ENCODE data around the gene PAPOLB. TPM values are rescaled to one million over a fixed set of nuclear protein-coding genes. Genes with fewer than 3 reads are reported as not detected.

Gene PAPOLB
- total and polyA plus RNA-seq, 2 of the 8 experiments (the other 6 are each of a cell fraction or from before 2014, with no cell fraction given): 0.02 to 0.15 TPM

- Histone ChIP-seq H3K4me2 (ENCODE audit: insufficient read depth in 1 of 2, low read depth in 2 of 2, low read length in 2 of 2) (peak overlapping the region; percentile 98), H4K20me1 (replicated peaks in 1 of 2; ENCODE audit: control insufficient read depth in 1 of 2, insufficient read depth in 2 of 2, low read length in 2 of 2) (no peaks in the 10 kb centered on the region), H3K14ac (ENCODE audit: insufficient read length) (no peak overlapping the region), H2BK20ac (ENCODE audit: low read length) (no peak overlapping the region), H3K23me2 (ENCODE audit: low read depth, low read length) (peaks cover 11% of the 10 kb centered on the region; the same call in 1 of the 2 replicates), H2AFZ (ENCODE audit: low read length) (peak overlapping the region; percentile 89; the same call in 1 of the 2 replicates), H2BK12ac (ENCODE audit: low read depth, low read length) (no peak overlapping the region), H3K9me3 (ENCODE audit: insufficient read depth in 2 of 2, low read depth in 1 of 2, low read length in 1 of 2) (no peaks in the 10 kb centered on the region), H3K4me3 (ENCODE audit: extremely low read depth in 1 of 4, insufficient read depth in 2 of 4, low read depth in 3 of 4, low read length in 4 of 4) (peak overlapping the region; percentile 41 to 63 (median 56)), H4K8ac (ENCODE audit: extremely low read depth, insufficient read depth, low read length) (no peak overlapping the region), H3K27ac (ENCODE audit: low read depth, low read length) (no peak overlapping the region), H2BK120ac (replicated peaks; ENCODE audit: low read depth, low read length) (no peak overlapping the region), H3K36me3 (ENCODE audit: control insufficient read depth in 2 of 4, insufficient read depth in 4 of 4, low read length in 3 of 4) (no peaks in the 10 kb centered on the region; a peak in 1 of 8 replicates), H3K18ac (ENCODE audit: extremely low read depth, low read length) (no peak overlapping the region; the same call in 1 of the 2 replicates), H3K4me1 (replicated peaks in 1 of 4; ENCODE audit: control insufficient read depth in 3 of 4, insufficient read depth in 4 of 4, low read length in 3 of 4) (peaks cover 0 to 5% (median 2%) of the 10 kb centered on the region in 4 experiments; a peak in 3 of 7 replicates), H3K79me2 (ENCODE audit: control insufficient read depth in 1 of 2, insufficient read depth in 2 of 2, low read length in 2 of 2) (no peaks in the 10 kb centered on the region), H4K5ac (ENCODE audit: insufficient read length, low read depth, low read length) (no peak overlapping the region), H3K23ac (ENCODE audit: insufficient read length) (no peak overlapping the region), H3K27me3 (replicated peaks in 1 of 4; ENCODE audit: control insufficient read depth in 3 of 4, extremely low read depth in 1 of 4, insufficient read depth in 3 of 4, low read length in 3 of 4) (peaks cover 0 to 9% (median 2%) of the 10 kb centered on the region in 4 experiments; a peak in 2 of 7 replicates), H3K4ac (replicated peaks; ENCODE audit: insufficient read length, low read depth, low read length) (no peak overlapping the region), H3K9ac (replicated peaks in 1 of 4; ENCODE audit: extremely low read depth in 1 of 4, low read depth in 3 of 4, low read length in 3 of 4) (peak overlapping the region in 2 of 4 experiments; percentile 20 to 47; a peak in 3 of 7 replicates), H3K56ac (replicated peaks; ENCODE audit: insufficient read length, low read depth, low read length) (no peak overlapping the region), H2AK5ac (ENCODE audit: low read depth, low read length) (no peak overlapping the region), H2BK5ac (ENCODE audit: low read depth, low read length) (no peak overlapping the region), H3K79me1 (ENCODE audit: low read depth, low read length) (no peaks in the 10 kb centered on the region), H2BK15ac (ENCODE audit: low read length) (no peak overlapping the region), H4K91ac (replicated peaks; ENCODE audit: insufficient read length, low read length) (no peak overlapping the region)
- DNase-seq (ENCODE audit: low read depth in 1 of 2, low spot score in 2 of 2) (peak in 1 of 2 experiments; percentile 60), FAIRE-seq (peak; percentile 55)
- ChIA-PET CTCF (ENCODE audit: partially characterized antibody) (interaction anchor here (0.6 to 4.8 kb wide), 26 partner anchors 8 to 252 kb away, joined by 3 to 47 read pairs (median 3); no protein-coding TSS in a partner anchor), POLR2A (ENCODE audit: partially characterized antibody) (interaction anchor here (0.6 to 1.5 kb wide), 3 partner anchors 13 to 718 kb away, joined by 3 to 5 read pairs (median 3); no protein-coding TSS in a partner anchor)
- WGBS, 2 experiments (ENCODE audit: extremely low coverage in 1 of 2, insufficient coverage in 1 of 2, insufficient read length in 1 of 2, insufficient replicate concordance in 2 of 2, low coverage in 1 of 2, low lambda C conversion rate in 2 of 2, missing lambda C conversion rate in 1 of 2): 4% methylated on average over 35 of the region's 35 CpGs; no CpG with 5 or more reads in 1 of the 2 experiments
Observed at GRCh38 chr7:4882169-4883032, 20.6 kb upstream of the PAPOLB start.

Measured in H1 (cell line).